CD4-positive, CD25-positive, alpha-beta regulatory T cell (primary cell): ENCODE measurements around the gene BCAS1. TPM values are rescaled to one million over a fixed set of nuclear protein-coding genes. Genes with fewer than 3 reads are reported as not detected.

ENCODE experiments used
- ATAC-seq, 2 donors: fragments of 150-1000 bp; cut with Tn5 transposase; one replicate each; pipeline ENCODE4 v1.10.0; 2021; ENCODE audit warnings: low read depth in 2 of 2, moderate number of reproducible peaks in 2 of 2, moderate library complexity in 1 of 2
- DNase-seq, 3 donors: peaks; one replicate each; pipeline versions ENCODE4 v3.0.0 to v3.0.0-alpha.2; 2012 to 2022; ENCODE audit warnings: mixed read lengths in 1 of 3
- H3K27ac ChIP-seq: one replicate; pipeline ENCODE4 v1.7.0; 2013; ENCODE audit warnings: mild to moderate bottlenecking, low read length; ENCODE audit not compliant: insufficient read depth, poor library complexity, severe bottlenecking
- H3K27me3 ChIP-seq: one replicate; pipeline ENCODE4 v1.7.0; 2013; ENCODE audit warnings: low read length; ENCODE audit not compliant: control insufficient read depth, insufficient read depth
- H3K36me3 ChIP-seq: one replicate; pipeline ENCODE4 v1.7.0; 2013; ENCODE audit warnings: mild to moderate bottlenecking, low read length, moderate library complexity; ENCODE audit not compliant: control insufficient read depth, insufficient read depth
- H3K4me1 ChIP-seq: 2 replicates; pipeline ENCODE4 v1.7.0; 2013; ENCODE audit warnings: mild to moderate bottlenecking, low read length; ENCODE audit not compliant: insufficient read depth, control insufficient read depth, poor library complexity, severe bottlenecking
- H3K4me3 ChIP-seq: one replicate; pipeline ENCODE4 v1.7.0; 2013; ENCODE audit warnings: low read depth, mild to moderate bottlenecking, low read length, moderate library complexity
- H3K9me3 ChIP-seq, 2 experiments: 1 replicate in 1 of 2; 2 replicates in 1 of 2; pipeline ENCODE4 v1.7.0; 2013; ENCODE audit warnings: low read length in 2 of 2, mild to moderate bottlenecking in 1 of 2, moderate library complexity in 1 of 2; ENCODE audit not compliant: control insufficient read depth in 2 of 2
- H3K27ac Mint-ChIP-seq, 3 donors: one replicate each; pipeline ENCODE4 v1.8.0; 2020 to 2022; ENCODE audit warnings: mild to moderate bottlenecking in 3 of 3, mixed read lengths in 3 of 3, moderate library complexity in 2 of 3
- H3K27me3 Mint-ChIP-seq: one replicate; pipeline ENCODE4 v1.8.0; 2022; ENCODE audit warnings: mild to moderate bottlenecking, mixed read lengths
- H3K36me3 Mint-ChIP-seq: one replicate; pipeline ENCODE4 v1.8.0; 2020; ENCODE audit warnings: mixed read lengths
- H3K4me1 Mint-ChIP-seq, 4 donors: one replicate each; pipeline ENCODE4 v1.8.0; 2020 to 2022; ENCODE audit warnings: mixed read lengths in 4 of 4, mild to moderate bottlenecking in 1 of 4
- H3K4me3 Mint-ChIP-seq, 4 donors: one replicate each; pipeline ENCODE4 v1.8.0; 2020 to 2022; ENCODE audit warnings: mild to moderate bottlenecking in 4 of 4, mixed read lengths in 4 of 4, moderate library complexity in 3 of 4
- H3K9me3 Mint-ChIP-seq, 7 donors: one replicate each; pipeline ENCODE4 v1.8.0; 2020 to 2022; ENCODE audit warnings: mixed read lengths in 7 of 7, mild to moderate bottlenecking in 3 of 7, moderate library complexity in 2 of 7
- polyA plus RNA-seq, 4 donors: library from polyadenylated mRNA; unstranded; fragments of 300-500 nt; fragmentation: Illumina TruSeq; gene quantifications; one replicate each; pipeline ENCODE4 v1.2.3, GENCODE V29; 2021
- total RNA-seq: library from RNA; stranded (reverse); gene quantifications from one replicate; pipeline ENCODE4 v1.2.3, GENCODE V29; 2022

The BCAS1 gene
- total and polyA plus RNA-seq, 5 donors from 2014 or later, result 0.81 to 17.3 (median 12.9) TPM

- peaks cover 3% of the 10 kb centered on the region for H3K36me3 Mint-ChIP-seq
- H3K4me3 ChIP-seq, result peak overlapping the region; percentile 74
Observed at GRCh38 chr20:53949319-53949839, 121.0 kb downstream of the BCAS1 start.

GRCh38 chr20:53948383-53949318, 121.7 kb downstream of the BCAS1 start:
- Histone ChIP-seq H3K36me3 (no peaks in the 10 kb centered on the region), H3K27me3 (no peaks in the 10 kb centered on the region), H3K27ac (peak overlapping the region; percentile 79), H3K9me3 (peaks cover 6 to 7% of the 10 kb centered on the region in 2 experiments), H3K4me1 (peaks cover 25% of the 10 kb centered on the region), H3K4me3 (peak overlapping the region; percentile 74)
- Mint-ChIP-seq H3K4me1 (peaks cover 12 to 46% (median 30%) of the 10 kb centered on the region in 4 donors), H3K36me3 (peaks cover 3% of the 10 kb centered on the region), H3K27me3 (no peaks in the 10 kb centered on the region), H3K4me3 (peak overlapping the region; percentile 31 to 83 (median 74)), H3K27ac (peak overlapping the region; percentile 96 to 99 (median 98)), H3K9me3 (peaks cover 0 to 13% (median 4%) of the 10 kb centered on the region in 7 donors)
- ATAC-seq (peak; percentile 35 to 47), DNase-seq (no peak)

More at GRCh38 chr20:53949319-53949839, 121.0 kb downstream of the BCAS1 start:
- peaks cover 12 to 42% (median 26%) of the 10 kb centered on the region in 4 donors for H3K4me1 Mint-ChIP-seq
- ATAC-seq (peak; percentile 97), DNase-seq (peak; percentile 58 to 90 (median 80))
- peak overlapping the region; percentile 96 to 99 (median 98) for H3K27ac Mint-ChIP-seq
- H3K4me3 Mint-ChIP-seq, result peak overlapping the region; percentile 31 to 83 (median 68)
- H3K9me3 Mint-ChIP-seq, result peaks cover 0 to 14% (median 4%) of the 10 kb centered on the region in 7 donors
- no peaks in the 10 kb centered on the region for H3K27me3 Mint-ChIP-seq
- Histone ChIP-seq H3K36me3 (no peaks in the 10 kb centered on the region), H3K27ac (peak overlapping the region; percentile 79), H3K27me3 (peaks cover 1% of the 10 kb centered on the region), H3K4me1 (peaks cover 25% of the 10 kb centered on the region), H3K9me3 (peaks cover 6 to 7% of the 10 kb centered on the region in 2 experiments)

- no peaks in the 10 kb centered on the region for H3K36me3 ChIP-seq
- Mint-ChIP-seq H3K27me3 (no peaks in the 10 kb centered on the region), H3K4me3 (no peak overlapping the region), H3K4me1 (peaks cover 12 to 50% (median 34%) of the 10 kb centered on the region in 4 donors), H3K9me3 (peaks cover 0 to 7% (median 1%) of the 10 kb centered on the region in 7 donors), H3K27ac (peak overlapping the region; percentile 38 to 99 (median 98)), H3K36me3 (no peaks in the 10 kb centered on the region)
- DNase-seq (no peak), ATAC-seq (no peak)
- H3K4me1 ChIP-seq, result peaks cover 25% of the 10 kb centered on the region
- H3K9me3 ChIP-seq, result peaks cover 4 to 5% of the 10 kb centered on the region in 2 experiments
- H3K27me3 ChIP-seq, result no peaks in the 10 kb centered on the region
- H3K27ac ChIP-seq, result peak overlapping the region; percentile 79
- H3K4me3 ChIP-seq, result no peak overlapping the region
Observed at GRCh38 chr20:53947501-53948195, 122.7 kb downstream of the BCAS1 start.

- H3K27ac ChIP-seq, result no peak overlapping the region
- peaks cover 25% of the 10 kb centered on the region for H3K4me1 ChIP-seq
- Mint-ChIP-seq H3K9me3 (peaks cover 0 to 1% (median 0%) of the 10 kb centered on the region in 7 donors), H3K36me3 (no peaks in the 10 kb centered on the region), H3K4me1 (peaks cover 12 to 49% (median 34%) of the 10 kb centered on the region in 4 donors), H3K4me3 (no peak overlapping the region), H3K27ac (peak overlapping the region in 1 of 3 donors; percentile 22), H3K27me3 (no peaks in the 10 kb centered on the region)
- H3K27me3 ChIP-seq, result no peaks in the 10 kb centered on the region
- DNase-seq (no peak), ATAC-seq (no peak)
- H3K9me3 ChIP-seq, result no peaks in the 10 kb centered on the region
- H3K4me3 ChIP-seq, result no peak overlapping the region
- H3K36me3 ChIP-seq, result no peaks in the 10 kb centered on the region
Observed at GRCh38 chr20:53946106-53946505, 124.3 kb downstream of the BCAS1 start.

GRCh38 chr20:53945478-53945877, 124.9 kb downstream of the BCAS1 start:
- H3K27me3 Mint-ChIP-seq, result no peaks in the 10 kb centered on the region
- no peaks in the 10 kb centered on the region for H3K36me3 Mint-ChIP-seq
- no peak overlapping the region for H3K4me3 Mint-ChIP-seq
- no peak overlapping the region for H3K27ac Mint-ChIP-seq
- H3K4me1 ChIP-seq, result peaks cover 25% of the 10 kb centered on the region
- peaks cover 12 to 47% (median 35%) of the 10 kb centered on the region in 4 donors for H3K4me1 Mint-ChIP-seq
- no peaks in the 10 kb centered on the region for H3K9me3 ChIP-seq
- no peak overlapping the region for H3K27ac ChIP-seq
- DNase-seq (no peak), ATAC-seq (no peak)
- no peaks in the 10 kb centered on the region for H3K36me3 ChIP-seq
- H3K27me3 ChIP-seq, result no peaks in the 10 kb centered on the region
- no peak overlapping the region for H3K4me3 ChIP-seq
- H3K9me3 Mint-ChIP-seq, result peaks cover 0 to 1% (median 0%) of the 10 kb centered on the region in 7 donors

GRCh38 chr20:53944796-53945195, 125.6 kb downstream of the BCAS1 start:
- H3K36me3 Mint-ChIP-seq, result no peaks in the 10 kb centered on the region

GRCh38 chr20:53943522-53944291, 126.7 kb downstream of the BCAS1 start:
- Histone ChIP-seq H3K27me3 (no peaks in the 10 kb centered on the region), H3K4me3 (no peak overlapping the region), H3K27ac (no peak overlapping the region), H3K36me3 (no peaks in the 10 kb centered on the region), H3K4me1 (peaks cover 8% of the 10 kb centered on the region), H3K9me3 (no peaks in the 10 kb centered on the region)
- Mint-ChIP-seq H3K27ac (no peak overlapping the region), H3K4me3 (peak overlapping the region in 1 of 4 donors; percentile 6), H3K36me3 (no peaks in the 10 kb centered on the region), H3K9me3 (peaks cover 0 to 1% (median 0%) of the 10 kb centered on the region in 7 donors), H3K27me3 (peaks cover 4% of the 10 kb centered on the region), H3K4me1 (peaks cover 13 to 38% (median 26%) of the 10 kb centered on the region in 4 donors)
- ATAC-seq (peak in 1 of 2 donors; percentile 30), DNase-seq (peak in 2 of 3 donors; percentile 34 to 61)

More at GRCh38 chr20:53944796-53945195, 125.6 kb downstream of the BCAS1 start:
- Mint-ChIP-seq H3K27ac (no peak overlapping the region), H3K9me3 (peaks cover 0 to 1% (median 0%) of the 10 kb centered on the region in 7 donors), H3K4me1 (peaks cover 18 to 45% (median 33%) of the 10 kb centered on the region in 4 donors), H3K4me3 (no peak overlapping the region), H3K27me3 (peaks cover 4% of the 10 kb centered on the region)
- Histone ChIP-seq H3K36me3 (no peaks in the 10 kb centered on the region), H3K4me1 (peaks cover 18% of the 10 kb centered on the region), H3K27ac (no peak overlapping the region), H3K4me3 (no peak overlapping the region), H3K9me3 (no peaks in the 10 kb centered on the region), H3K27me3 (no peaks in the 10 kb centered on the region)
- ATAC-seq (no peak), DNase-seq (no peak)
